ENCODE data around the gene CFAP299.

The CFAP299 gene

DNA sequence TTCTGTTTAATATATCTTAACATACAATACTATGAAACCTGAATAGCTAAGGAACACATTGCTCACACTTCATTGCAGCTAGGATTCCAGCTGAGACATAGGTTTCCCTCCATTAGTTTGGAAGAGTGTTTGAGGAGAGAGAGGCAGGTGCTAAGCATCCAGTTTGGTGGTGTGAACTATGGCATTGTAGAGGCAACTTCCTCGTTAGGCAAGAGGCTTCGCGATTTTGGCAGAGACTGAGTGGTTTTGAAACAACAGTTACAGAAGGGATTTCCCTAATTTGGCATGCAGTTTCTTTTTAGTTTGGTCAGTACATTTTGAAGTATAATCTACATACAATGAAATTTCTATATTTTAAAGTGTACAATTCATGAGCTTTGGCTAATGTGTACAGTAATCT, 577.9 kb downstream of the CFAP299 start:
- peaks cover 2% of the 10 kb centered on the region for H3K9me3 Mint-ChIP-seq
- no peak overlapping the region for H3K27ac Mint-ChIP-seq
- H3K4me1 Mint-ChIP-seq: peaks cover 13% of the 10 kb centered on the region
- H3K36me3 Mint-ChIP-seq: no peaks in the 10 kb centered on the region
- ATAC-seq: peak; percentile 76
- H3K4me3 Mint-ChIP-seq: no peak overlapping the region
- H3K27me3 Mint-ChIP-seq: no peaks in the 10 kb centered on the region

- Mint-ChIP-seq H3K27ac (no peak overlapping the region), H3K4me3 (no peak overlapping the region), H3K4me1 (peaks cover 13% of the 10 kb centered on the region), H3K27me3 (no peaks in the 10 kb centered on the region), H3K36me3 (no peaks in the 10 kb centered on the region), H3K9me3 (no peaks in the 10 kb centered on the region)
- ATAC-seq: no peak
Observed at GRCh38 chr4:80916770-80917169, 581.2 kb downstream of the CFAP299 start.

DNA sequence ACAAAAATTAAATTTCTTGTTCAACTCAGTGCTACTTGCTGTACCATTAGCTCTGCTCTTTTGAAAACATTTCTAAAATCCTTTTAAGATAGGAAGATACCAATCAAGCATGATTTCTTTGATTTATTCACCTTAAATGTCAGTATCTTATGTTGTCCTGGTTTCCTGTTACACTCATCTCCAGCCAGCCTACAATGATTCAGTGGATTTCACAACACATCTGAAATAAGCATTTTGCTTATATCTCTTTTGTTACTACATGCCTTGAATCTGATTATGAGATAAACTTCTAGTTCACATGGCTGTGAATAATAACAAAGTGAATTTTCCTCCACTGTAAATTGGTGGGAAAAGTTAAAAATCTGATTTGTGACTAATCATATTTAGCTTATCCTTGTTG, 582.5 kb downstream of the CFAP299 start:
- no peak for ATAC-seq
- H3K4me1 Mint-ChIP-seq: peaks cover 10% of the 10 kb centered on the region
- no peaks in the 10 kb centered on the region for H3K27me3 Mint-ChIP-seq
- no peaks in the 10 kb centered on the region for H3K36me3 Mint-ChIP-seq
- no peaks in the 10 kb centered on the region for H3K9me3 Mint-ChIP-seq
- no peak overlapping the region for H3K4me3 Mint-ChIP-seq
- H3K27ac Mint-ChIP-seq: no peak overlapping the region

DNA sequence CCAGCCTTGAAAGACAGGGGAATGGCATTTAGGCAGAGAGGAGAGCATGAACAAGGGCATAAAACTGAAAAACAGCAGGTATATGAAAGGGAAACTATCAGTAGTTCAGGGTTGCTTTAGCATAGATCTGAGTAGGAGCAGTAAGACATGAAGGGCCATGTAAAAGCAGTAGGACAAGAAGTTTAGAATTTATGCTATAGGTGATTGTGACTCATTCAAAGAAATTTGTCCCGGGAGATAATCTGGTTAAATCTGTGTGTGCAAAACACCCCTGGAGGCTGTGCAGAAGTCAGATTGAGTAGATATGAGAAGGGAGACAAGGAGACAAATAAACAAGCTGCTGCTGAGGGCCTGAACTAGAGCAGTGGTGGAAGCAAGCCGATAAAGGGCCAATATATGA, 585.9 kb downstream of the CFAP299 start:
- H3K4me1 Mint-ChIP-seq: no peaks in the 10 kb centered on the region
- H3K9me3 Mint-ChIP-seq: no peaks in the 10 kb centered on the region
- ATAC-seq: no peak
- H3K36me3 Mint-ChIP-seq: no peaks in the 10 kb centered on the region
- no peak overlapping the region for H3K27ac Mint-ChIP-seq
- no peak overlapping the region for H3K4me3 Mint-ChIP-seq
- H3K27me3 Mint-ChIP-seq: no peaks in the 10 kb centered on the region

DNA sequence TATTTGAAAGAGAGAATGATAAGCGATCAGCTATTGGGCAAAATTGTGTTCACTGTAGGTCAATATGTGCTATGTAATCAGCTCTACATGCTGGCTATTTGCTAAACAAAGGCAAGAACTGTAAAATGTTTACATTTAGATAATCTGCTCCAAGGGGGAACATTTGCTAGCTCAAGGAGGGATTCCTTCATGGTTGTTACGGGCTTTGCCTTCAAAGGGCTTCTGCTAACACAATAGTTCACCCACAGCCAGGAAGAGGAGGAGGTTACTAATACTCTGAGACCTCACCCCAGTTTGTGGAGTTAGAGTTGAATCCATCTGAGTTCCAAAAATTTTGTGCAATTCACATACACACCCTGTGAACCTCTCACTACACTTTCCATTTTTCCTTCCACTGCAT, 587.4 kb downstream of the CFAP299 start:
- H3K27me3 Mint-ChIP-seq: no peaks in the 10 kb centered on the region
- no peak for ATAC-seq

GRCh38 chr4:80925293-80925692, 589.8 kb downstream of the CFAP299 start:
- H3K27ac Mint-ChIP-seq: no peak overlapping the region
- H3K36me3 Mint-ChIP-seq: no peaks in the 10 kb centered on the region
- no peaks in the 10 kb centered on the region for H3K27me3 Mint-ChIP-seq
- no peaks in the 10 kb centered on the region for H3K4me1 Mint-ChIP-seq
- no peak overlapping the region for H3K4me3 Mint-ChIP-seq
- no peaks in the 10 kb centered on the region for H3K9me3 Mint-ChIP-seq
- no peak for ATAC-seq

More for the DNA sequence above, 587.4 kb downstream of the CFAP299 start:
- no peak overlapping the region for H3K27ac Mint-ChIP-seq
- no peaks in the 10 kb centered on the region for H3K9me3 Mint-ChIP-seq
- H3K4me3 Mint-ChIP-seq: no peak overlapping the region
- H3K4me1 Mint-ChIP-seq: no peaks in the 10 kb centered on the region
- H3K36me3 Mint-ChIP-seq: no peaks in the 10 kb centered on the region

GRCh38 chr4:80926446-80926845, 590.9 kb downstream of the CFAP299 start:
- Mint-ChIP-seq H3K4me3 (no peak overlapping the region), H3K36me3 (no peaks in the 10 kb centered on the region), H3K27me3 (no peaks in the 10 kb centered on the region), H3K4me1 (no peaks in the 10 kb centered on the region), H3K9me3 (no peaks in the 10 kb centered on the region), H3K27ac (no peak overlapping the region)
- ATAC-seq: no peak

DNA sequence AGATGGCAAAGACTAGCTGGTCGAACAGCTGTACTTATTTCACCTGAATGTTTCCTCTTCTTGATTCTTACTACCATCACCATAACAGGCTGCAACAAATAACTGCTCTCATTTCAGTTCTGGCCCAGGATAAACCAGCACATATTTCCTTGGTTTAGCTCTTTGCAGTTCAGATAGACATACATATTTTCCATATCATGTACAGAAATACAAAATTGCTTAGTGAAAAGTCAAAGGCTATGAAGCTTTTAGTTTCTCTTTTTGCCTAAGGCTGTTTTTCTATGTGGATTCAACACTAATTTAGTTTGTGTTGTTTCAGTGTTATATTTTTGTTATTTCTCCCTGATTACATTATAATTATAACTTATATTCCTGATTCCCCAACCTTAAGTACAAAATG, 591.4 kb downstream of the CFAP299 start:
- Mint-ChIP-seq H3K4me1 (no peaks in the 10 kb centered on the region), H3K27ac (no peak overlapping the region), H3K9me3 (no peaks in the 10 kb centered on the region), H3K4me3 (no peak overlapping the region), H3K36me3 (no peaks in the 10 kb centered on the region), H3K27me3 (no peaks in the 10 kb centered on the region)
- no peak for ATAC-seq

GRCh38 chr4:80927420-80927819, 591.9 kb downstream of the CFAP299 start:
- no peaks in the 10 kb centered on the region for H3K9me3 Mint-ChIP-seq

DNA sequence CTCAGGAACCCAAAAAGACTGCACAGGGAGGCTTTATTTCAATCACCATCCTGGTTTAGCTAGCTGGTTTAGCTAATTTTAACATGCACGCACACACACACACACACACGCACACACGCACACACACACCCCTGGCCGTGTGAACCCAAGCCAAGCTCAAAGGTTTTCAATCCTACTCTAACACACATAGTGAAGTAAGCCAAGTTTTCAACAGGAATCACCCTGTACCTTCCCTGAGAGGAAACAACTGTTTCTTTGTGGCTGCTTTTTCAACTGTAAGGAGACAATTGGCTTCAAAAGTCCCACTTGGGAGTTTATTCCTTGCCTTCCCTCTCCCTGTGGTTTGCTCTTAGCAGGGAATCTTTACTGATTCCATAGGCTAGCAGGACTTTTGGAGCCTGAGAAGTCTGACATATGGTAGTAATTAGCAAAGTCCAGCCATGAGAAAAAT, 596.1 kb downstream of the CFAP299 start:
- no peak for ATAC-seq
- H3K9me3 Mint-ChIP-seq: peaks cover 2% of the 10 kb centered on the region
- H3K27me3 Mint-ChIP-seq: no peaks in the 10 kb centered on the region
- H3K36me3 Mint-ChIP-seq: no peaks in the 10 kb centered on the region
- H3K4me1 Mint-ChIP-seq: no peaks in the 10 kb centered on the region
- H3K4me3 Mint-ChIP-seq: no peak overlapping the region
- no peak overlapping the region for H3K27ac Mint-ChIP-seq

More at GRCh38 chr4:80927420-80927819, 591.9 kb downstream of the CFAP299 start:
- no peak for ATAC-seq
- H3K4me1 Mint-ChIP-seq: no peaks in the 10 kb centered on the region
- no peak overlapping the region for H3K4me3 Mint-ChIP-seq
- no peaks in the 10 kb centered on the region for H3K36me3 Mint-ChIP-seq
- no peak overlapping the region for H3K27ac Mint-ChIP-seq
- no peaks in the 10 kb centered on the region for H3K27me3 Mint-ChIP-seq

- Mint-ChIP-seq H3K4me1 (no peaks in the 10 kb centered on the region), H3K27ac (no peak overlapping the region), H3K36me3 (no peaks in the 10 kb centered on the region), H3K4me3 (no peak overlapping the region), H3K27me3 (peaks cover 9% of the 10 kb centered on the region), H3K9me3 (no peaks in the 10 kb centered on the region)
- no peak for ATAC-seq
Observed at GRCh38 chr4:80948141-80948540, 612.6 kb downstream of the CFAP299 start.

DNA sequence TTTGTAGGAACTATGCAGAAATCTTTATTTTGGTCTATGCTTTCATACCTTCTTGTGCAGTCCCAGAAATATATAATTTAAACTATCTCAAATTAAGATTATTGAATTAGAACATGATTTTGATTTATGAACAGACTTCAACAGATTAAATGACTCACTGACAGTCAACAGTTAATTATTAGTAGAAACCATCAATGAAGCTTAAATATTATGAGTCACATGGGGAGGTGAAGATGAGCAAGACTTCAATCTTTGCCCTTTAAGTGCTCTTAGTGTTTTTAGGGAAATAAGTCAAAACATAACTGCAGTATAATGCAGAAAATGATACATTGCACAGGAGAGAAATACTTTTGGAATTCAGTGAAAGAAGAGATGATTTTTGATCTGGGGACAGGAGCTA, 613.5 kb downstream of the CFAP299 start:
- Mint-ChIP-seq H3K4me1 (no peaks in the 10 kb centered on the region), H3K36me3 (no peaks in the 10 kb centered on the region), H3K9me3 (no peaks in the 10 kb centered on the region), H3K4me3 (no peak overlapping the region), H3K27me3 (peaks cover 9% of the 10 kb centered on the region), H3K27ac (no peak overlapping the region)
- ATAC-seq: no peak

- Mint-ChIP-seq H3K4me3 (no peak overlapping the region), H3K27ac (no peak overlapping the region), H3K4me1 (no peaks in the 10 kb centered on the region), H3K27me3 (no peaks in the 10 kb centered on the region), H3K36me3 (no peaks in the 10 kb centered on the region), H3K9me3 (no peaks in the 10 kb centered on the region)
- ATAC-seq: no peak
Observed at GRCh38 chr4:80956421-80956820, 620.9 kb downstream of the CFAP299 start.

DNA sequence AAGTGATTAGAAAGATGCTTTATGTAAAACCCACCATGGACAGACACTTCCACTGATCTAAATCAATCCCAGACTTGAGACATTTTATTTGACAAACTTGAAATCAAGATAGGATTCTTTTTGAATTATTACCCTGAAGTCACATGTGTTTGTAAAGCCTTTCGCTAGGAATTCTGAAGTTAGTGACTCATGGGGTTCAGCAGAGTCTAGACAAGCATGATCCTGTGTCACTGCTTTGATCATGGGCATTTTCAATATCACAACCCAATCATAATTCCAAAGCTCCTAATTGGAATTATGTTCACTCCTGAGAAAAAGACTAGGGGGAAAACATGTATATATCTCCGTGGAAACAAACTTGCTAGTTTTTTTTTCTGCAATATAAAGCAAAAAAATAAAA, 627.5 kb downstream of the CFAP299 start:
- Mint-ChIP-seq H3K9me3 (no peaks in the 10 kb centered on the region), H3K27me3 (no peaks in the 10 kb centered on the region), H3K36me3 (no peaks in the 10 kb centered on the region), H3K4me1 (no peaks in the 10 kb centered on the region), H3K4me3 (no peak overlapping the region), H3K27ac (no peak overlapping the region)
- no peak for ATAC-seq

DNA sequence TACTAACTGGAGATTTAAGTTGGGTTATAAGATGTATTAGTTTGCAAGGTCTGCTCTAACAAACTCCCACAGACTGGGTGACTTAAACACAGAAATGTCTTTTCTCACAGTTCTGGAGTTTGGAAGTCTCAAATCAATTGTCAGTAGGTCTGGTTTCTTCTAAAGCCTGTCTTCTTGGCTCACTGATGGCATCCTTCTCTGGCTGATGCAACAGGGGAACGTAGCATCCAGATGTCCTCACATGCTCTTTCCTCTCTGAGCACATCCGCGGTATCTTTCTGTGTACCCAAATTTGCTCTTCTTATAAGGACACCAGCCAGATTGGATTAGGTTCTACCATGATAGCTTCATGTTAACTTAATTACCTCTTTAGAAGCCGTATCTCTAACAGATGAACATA, 631.8 kb downstream of the CFAP299 start:
- Mint-ChIP-seq H3K36me3 (no peaks in the 10 kb centered on the region), H3K27me3 (no peaks in the 10 kb centered on the region), H3K4me3 (no peak overlapping the region), H3K27ac (no peak overlapping the region), H3K9me3 (no peaks in the 10 kb centered on the region), H3K4me1 (no peaks in the 10 kb centered on the region)
- no peak for ATAC-seq

GRCh38 chr4:80980239-80980638, 644.7 kb downstream of the CFAP299 start:
- peaks cover 19% of the 10 kb centered on the region for H3K27me3 Mint-ChIP-seq
- no peaks in the 10 kb centered on the region for H3K4me1 Mint-ChIP-seq
- no peak for ATAC-seq
- H3K27ac Mint-ChIP-seq: no peak overlapping the region
- H3K36me3 Mint-ChIP-seq: no peaks in the 10 kb centered on the region
- H3K4me3 Mint-ChIP-seq: no peak overlapping the region
- peaks cover 4% of the 10 kb centered on the region for H3K9me3 Mint-ChIP-seq

- H3K36me3 Mint-ChIP-seq: no peaks in the 10 kb centered on the region
- H3K9me3 Mint-ChIP-seq: peaks cover 4% of the 10 kb centered on the region
- H3K27me3 Mint-ChIP-seq: no peaks in the 10 kb centered on the region
- no peak overlapping the region for H3K4me3 Mint-ChIP-seq
- peaks cover 9% of the 10 kb centered on the region for H3K4me1 Mint-ChIP-seq
- H3K27ac Mint-ChIP-seq: no peak overlapping the region
- no peak for ATAC-seq
Observed at GRCh38 chr4:80986011-80986410, 650.5 kb downstream of the CFAP299 start.
